HG03060 (cell line): Measurements from ENCODE around the gene KCNQ1.

Experiments used
- ATAC-seq: cut with Tn5 transposase; IDR thresholded peaks from one replicate; pipeline ENCODE4 v1.9.1; 2021; ENCODE audit warnings: low read depth, moderate number of reproducible peaks; ENCODE audit not compliant: unreplicated experiment

KCNQ1 gene

GRCh38 chr11:2586793-2587131, 142.0 kb downstream of the KCNQ1 start:
- ATAC-seq: no peak

GRCh38 chr11:2587132-2587930, 142.5 kb downstream of the KCNQ1 start:
- ATAC-seq: no peak

- no peak for ATAC-seq
Observed at GRCh38 chr11:2587976-2588748, 143.4 kb downstream of the KCNQ1 start.

- ATAC-seq: no peak
Observed at GRCh38 chr11:2588809-2589537, 144.2 kb downstream of the KCNQ1 start.

GRCh38 chr11:2589538-2589934, 144.7 kb downstream of the KCNQ1 start:
- no peak for ATAC-seq

- ATAC-seq: no peak
Observed at GRCh38 chr11:2590131-2590964, 145.5 kb downstream of the KCNQ1 start.

DNA sequence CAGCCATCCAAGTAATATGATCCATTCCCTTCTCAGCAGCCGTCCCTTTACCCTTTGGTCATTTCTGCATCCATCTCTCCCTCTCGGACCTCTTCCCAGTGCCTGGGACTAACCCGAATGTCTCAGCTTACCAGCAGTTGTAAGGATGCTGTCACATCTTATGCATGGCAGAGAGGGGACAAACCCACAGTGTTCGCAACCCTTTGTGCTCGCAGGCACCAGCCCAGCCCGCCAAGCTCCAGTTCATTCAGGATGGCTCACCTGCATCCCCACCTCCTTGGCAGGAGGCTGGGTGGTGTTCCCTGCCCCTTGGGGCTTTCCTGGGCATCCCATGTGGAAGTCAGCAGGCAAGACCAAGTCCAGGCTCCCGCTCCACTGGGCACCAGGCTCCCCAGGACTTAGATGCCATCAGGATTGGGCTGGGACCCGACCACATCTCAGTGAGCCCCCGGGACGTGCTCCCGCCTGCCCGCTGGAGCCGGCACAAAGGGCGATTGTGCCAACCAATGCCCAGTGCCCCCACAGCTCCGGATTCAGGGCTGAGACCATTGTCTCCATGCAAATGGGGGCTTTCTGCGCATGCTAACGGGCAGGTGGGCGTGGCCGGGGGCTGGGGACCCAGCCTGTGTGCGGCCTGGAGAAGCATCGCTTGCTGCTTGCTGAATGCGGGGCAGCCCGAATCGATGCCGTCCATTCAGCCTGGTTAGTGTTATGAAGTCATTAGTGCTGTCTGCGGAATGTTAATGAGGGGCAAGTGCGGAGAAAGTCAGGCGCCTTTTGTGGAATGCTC, 146.4 kb downstream of the KCNQ1 start:
- ATAC-seq: no peak

- no peak for ATAC-seq
Observed at GRCh38 chr11:2591805-2592204, 147.0 kb downstream of the KCNQ1 start.

DNA sequence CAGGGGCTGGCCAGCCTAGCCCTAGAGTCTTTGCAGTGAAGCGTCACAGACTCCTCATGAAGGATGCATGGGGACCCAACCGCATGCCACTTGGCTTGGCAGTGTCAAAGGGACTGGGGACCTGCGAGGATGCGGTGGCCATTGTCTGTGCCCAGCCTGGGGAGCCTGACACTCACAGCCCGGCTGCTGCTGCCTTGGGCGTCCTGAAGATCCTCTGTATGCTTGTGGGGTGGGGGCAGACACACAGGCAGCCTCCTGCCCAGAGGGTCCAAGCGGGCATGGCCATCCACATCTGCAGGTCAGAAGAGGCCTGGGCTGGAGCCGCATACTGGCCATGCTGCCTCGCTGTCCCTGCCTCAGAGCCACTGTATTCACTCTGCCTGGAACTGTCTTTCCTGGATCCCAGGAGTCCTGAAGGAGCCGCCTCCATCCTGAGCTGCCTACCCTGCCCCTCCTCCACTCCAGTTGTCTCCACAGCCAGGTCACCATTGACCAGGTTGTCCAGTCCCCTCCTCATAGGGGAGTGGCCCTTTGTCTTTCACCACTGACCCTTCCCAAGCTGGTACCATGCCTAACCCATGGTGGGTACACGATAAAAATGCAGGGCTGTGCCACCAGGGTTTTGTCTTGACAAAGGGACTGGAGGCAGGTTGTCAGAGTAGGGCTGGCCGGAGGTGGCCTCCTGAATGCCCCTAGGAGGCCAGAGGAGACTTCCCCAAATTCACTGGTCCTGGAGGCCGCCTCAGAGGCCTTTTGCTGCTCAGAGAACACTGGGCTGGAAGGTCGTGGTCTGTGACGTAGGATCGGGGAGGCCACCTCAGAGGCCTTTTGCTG, 148.0 kb downstream of the KCNQ1 start:
- ATAC-seq: no peak

- ATAC-seq: no peak
Observed at GRCh38 chr11:2593393-2593950, 148.7 kb downstream of the KCNQ1 start.

GRCh38 chr11:2594267-2594666, 149.5 kb downstream of the KCNQ1 start:
- ATAC-seq: no peak

- ATAC-seq: no peak
Observed at GRCh38 chr11:2595204-2595603, 150.4 kb downstream of the KCNQ1 start.

- no peak for ATAC-seq
Observed at GRCh38 chr11:2599561-2600189, 154.9 kb downstream of the KCNQ1 start.

DNA sequence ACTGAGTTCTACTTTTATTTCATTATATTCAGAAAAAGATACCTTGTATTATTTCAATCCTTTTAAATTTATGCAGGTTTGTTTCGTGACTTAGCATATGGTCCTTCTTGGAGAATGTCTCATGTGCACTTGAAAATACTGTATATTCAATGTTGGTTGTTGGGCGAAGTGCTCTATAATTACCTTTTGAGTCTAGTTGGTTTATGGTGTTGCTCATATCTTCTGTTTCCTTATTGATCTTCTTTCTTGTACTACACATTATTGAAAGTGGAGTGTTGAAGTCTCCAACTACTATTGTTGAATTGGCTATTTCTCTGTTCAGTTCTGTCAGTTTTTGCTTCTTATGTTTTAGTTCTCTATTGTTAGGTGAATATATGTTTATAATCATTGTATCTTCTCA, 164.5 kb downstream of the KCNQ1 start:
- ATAC-seq: no peak

DNA sequence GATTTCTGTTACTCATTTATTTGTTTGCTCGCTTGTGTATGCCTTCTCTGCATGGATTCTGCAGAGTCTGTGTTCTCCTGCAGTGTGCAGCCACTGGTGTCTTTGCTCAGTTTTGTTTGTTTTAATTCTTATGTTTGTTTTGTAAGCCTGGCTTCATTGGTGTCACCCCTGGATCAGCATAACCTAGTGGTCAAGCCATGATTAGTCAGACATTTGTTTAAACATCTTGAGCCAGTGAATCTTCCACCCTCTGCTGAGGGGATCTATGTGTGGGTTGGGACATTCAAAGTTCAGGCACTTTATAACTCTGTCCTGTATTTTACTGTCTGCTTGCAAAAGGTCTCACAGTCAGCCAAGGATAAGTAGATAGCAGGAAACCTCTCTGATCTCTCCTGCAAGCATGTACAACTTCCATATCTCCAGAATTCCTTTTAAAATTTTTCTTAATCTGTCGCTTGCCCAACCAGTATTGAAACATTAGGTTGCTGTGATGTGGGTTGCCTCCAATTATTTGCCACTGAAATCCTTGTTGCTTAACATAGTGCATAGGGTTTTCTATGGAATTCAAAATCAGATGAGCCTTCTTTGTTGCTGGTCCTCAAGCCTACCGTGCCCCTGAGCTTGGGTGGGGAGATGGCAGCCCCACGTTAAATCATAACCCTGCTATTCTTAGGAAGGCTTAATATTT, 168.2 kb downstream of the KCNQ1 start:
- ATAC-seq: no peak

DNA sequence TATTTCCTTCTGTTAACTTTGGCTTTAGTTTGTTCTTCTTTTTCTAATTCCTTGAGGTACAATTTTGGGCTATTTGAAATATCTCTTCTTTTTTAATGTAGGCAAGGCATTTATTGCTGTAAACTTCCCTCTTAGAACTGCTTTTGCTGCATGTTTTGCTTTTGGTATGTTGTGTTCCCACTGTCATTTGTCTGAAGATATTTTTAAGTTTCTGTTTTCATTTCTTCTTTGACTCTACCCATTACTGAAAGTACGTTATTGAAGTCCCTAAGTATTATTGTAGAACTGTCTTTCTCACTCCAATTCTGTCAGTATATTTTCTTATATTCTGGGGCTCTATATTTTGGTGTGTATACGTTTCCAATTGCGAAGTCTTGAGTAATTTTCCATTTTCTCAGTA, 177.1 kb downstream of the KCNQ1 start:
- ATAC-seq: no peak

- ATAC-seq: no peak
Observed at GRCh38 chr11:2625183-2625582, 180.4 kb downstream of the KCNQ1 start.

DNA sequence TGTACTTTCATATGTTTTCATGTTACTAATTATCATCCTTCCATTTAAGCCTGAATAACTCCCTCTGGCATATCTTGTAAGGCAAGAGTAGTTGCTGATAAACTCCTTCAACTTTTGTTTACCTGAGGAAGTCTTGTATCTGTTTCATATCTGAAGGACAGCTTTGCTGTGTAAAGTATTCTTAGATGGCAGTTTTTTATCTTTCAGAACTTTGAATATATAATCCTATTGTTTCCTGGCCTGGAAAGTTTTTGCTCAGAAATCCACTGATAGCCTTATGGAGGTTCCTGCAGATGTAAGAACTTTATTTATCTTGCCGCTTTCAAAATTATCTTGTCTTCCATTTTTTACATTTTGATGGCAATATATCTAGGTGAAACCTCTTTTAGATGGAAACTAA, 185.9 kb downstream of the KCNQ1 start:
- ATAC-seq: no peak
